ENCODE measurements around the gene CARD9.

Gene CARD9

GRCh38 chr9:136380381-136380780 is 6.9 kb upstream of the CARD9 start:
- DNase-seq, result no peak

- DNase-seq, result no peak
Measured at GRCh38 chr9:136379891-136380290, 6.4 kb upstream of the CARD9 start.

DNA sequence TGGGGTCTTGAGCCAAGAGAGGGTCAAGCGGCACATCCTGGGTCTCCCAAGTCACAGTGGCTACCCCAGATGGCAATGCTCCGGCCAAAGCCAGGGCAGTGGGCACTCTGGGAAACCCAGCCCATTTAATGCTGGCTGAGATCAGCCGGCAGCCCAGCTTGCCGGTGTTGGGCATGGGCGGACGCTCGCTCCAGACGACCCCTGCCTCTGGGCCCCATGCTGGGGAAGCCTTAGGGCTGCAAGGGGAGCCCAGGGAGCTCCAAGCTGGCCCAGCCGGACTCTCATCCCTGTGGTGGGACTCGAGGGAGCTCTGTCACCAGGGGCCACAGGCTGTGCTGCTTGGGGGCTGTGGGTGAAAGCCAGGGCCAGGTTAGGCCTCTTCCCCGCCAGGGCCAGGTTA is 5.9 kb upstream of the CARD9 start:
- DNase-seq, result no peak

DNA sequence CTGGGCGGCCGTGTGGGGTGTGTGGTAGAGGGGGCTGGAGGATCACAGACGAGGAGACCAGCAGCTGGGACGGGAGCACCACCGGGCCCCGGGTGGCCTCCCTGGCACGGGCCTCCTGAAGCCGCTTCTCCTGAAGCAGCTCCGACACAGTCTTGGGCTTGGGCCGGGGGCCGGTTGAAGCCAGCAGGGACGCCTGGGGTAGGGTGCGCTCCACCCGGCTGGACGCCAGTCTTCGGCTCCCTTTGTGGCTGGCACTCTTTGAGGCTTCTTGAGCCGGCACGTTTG is 5.5 kb upstream of the CARD9 start:
- no peak for DNase-seq

GRCh38 chr9:136378170-136379002 is 4.9 kb upstream of the CARD9 start:
- no peak for DNase-seq

GRCh38 chr9:136377341-136378169 is 4.1 kb upstream of the CARD9 start:
- no peak for DNase-seq

DNA sequence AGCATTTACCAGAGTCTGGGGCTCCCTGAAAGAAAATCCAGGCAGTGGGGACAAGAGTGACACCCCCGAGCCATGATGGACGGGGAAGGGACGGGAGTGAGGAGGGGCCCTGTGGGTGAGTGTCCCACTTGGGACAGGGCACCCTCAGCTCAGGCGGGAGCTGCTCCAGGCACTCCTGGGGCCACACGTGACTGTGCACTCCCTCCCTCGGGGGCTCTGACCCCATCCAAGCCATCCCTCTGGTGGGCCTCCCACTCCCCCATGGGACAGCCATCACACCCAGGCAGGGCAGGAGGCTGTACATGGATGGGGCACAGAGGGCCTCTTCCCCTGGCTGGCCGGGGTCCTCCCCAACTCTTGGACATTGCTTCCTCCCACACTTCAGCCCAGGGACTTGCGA is 3.0 kb upstream of the CARD9 start:
- DNase-seq, result no peak

DNA sequence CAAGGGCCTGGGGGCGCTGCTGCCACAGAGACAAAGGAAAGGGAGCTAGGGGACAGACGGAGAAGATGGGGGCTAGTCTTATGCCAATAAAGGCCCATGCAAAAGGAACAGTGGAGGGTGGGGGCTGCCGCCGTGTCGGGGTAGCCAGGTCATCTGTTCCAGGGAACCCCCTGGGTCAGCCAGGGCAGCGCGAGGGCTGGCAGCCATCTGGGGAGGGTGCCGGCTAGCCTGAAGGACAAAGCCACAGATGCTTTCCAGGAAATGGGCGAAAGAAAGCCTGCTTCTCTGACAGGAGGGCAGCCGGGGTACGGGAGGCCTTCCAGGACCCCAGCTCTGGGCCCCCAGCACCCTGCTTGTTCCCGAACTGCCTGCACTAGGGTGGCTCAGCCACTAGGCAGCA is 1.6 kb upstream of the CARD9 start:
- DNase-seq, result no peak

GRCh38 chr9:136374183-136374575 is 710 bp upstream of the CARD9 start:
- no peak for DNase-seq

DNA sequence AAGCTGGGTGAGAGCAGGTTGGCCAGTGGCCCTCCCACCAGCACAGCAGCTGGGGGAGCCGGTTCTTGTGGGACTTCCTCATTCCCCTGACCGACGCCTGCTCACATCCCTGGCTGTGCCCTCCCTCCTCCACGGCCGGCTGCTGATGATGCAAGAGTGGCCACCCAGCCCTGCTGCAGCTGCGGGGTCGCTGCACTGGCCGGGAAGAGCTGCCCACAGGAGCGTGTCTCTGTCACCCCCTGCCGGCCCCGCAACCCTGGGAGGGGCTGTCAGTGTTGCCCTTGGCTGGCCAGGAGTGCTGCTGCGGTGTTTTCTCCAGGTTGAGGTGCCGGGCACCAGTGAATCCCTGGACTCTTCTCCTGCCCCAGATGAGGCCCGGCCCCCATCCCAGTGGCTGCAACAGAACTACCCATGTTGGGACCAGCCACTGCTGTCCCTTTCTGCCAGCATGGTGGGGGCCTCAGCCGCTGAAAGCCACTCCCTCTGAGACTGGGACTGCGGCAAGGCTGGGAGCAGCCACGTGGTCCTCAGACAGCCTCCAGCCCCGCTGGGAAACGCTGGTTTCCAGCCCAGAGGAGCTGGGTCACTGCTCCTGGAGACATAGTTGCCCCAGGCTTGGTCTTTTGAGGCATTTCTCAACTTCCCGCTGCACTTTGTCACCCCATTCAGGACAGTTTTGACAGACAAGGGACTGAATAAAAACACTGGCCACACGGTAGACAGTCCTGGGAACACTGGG is 739 bp downstream of the CARD9 start:
- no peak for DNase-seq

GRCh38 chr9:136372006-136372405 is 1.5 kb downstream of the CARD9 start:
- no peak for DNase-seq

DNA sequence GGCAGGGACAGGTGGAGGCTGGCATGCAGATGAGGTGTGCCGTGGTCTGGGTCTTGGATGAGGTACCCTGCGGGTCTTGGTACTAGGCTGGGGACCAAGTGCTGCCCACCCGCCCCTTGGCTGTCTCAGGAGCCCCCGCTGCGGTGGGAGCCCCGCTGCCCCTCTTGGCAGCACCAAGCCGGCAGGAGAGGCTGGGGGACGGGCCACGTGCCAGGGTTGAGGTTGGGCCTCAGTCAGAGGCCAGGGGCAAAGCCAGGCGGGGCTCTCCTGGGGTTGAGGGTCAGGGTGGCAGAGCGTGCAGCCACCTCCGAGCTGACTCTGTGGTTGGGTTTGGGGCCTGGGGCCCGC is 2.0 kb downstream of the CARD9 start:
- no peak for DNase-seq

DNA sequence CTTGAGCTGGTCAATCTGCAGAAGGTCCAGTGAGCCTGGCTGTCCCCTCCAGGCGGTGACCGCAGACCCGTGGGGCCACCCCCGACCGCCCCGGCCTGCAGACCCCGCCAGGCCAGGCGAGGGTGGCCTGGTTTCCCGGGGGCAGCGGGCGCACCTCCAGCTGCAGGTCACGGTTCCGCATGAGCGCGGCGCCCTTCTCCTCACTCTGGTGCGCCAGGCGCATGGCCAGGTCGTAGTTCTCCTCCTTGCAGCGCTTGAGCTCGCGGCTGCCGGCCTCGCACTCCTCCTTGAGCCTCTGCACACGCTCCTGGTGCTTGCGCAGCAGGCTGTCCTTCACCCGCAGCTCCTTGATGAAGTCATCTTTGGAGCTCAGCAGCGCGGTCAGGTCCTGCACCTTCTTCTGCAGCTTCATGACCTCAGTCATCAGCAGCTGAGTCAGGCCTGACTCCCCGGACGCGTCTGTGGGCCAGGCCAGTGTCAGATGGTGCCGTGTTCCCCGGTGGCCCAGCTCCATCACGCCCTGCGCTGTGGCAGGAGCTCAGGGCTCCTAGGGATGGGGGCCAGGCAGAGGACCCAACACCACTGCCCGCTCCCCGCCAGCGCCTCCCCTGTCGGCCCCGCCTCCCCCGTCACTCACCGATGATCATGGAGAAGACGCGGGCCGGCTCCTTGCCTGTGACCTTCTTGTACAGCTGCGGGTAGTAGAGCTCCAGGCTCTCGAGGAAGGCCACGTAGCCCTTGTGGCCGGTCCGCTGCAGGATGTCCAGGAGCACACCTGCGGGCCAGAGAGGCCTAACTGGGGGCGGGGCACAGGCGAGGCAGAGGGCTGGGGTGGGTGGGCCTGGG is 2.6 kb downstream of the CARD9 start:
- no peak for DNase-seq

DNA sequence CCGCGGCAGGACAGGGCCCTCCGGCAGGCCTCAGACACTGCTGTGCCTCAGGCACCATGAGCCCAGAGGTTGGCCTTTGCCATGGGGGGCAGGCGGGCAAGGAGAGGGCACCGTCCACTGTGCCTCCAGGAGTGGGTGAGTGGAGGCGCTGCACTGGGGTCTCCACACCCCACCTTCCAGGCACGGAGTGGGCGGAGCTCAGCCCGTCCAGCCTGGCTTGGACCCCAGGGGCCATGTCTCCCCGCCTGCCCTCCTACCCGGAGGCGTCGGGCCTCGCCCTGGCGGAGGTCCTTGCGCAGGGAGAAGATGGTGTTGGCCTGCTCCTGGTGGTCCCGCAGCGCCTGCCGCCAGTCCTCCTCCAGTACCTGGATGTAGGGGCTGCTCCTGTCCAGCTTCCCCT is 3.4 kb downstream of the CARD9 start:
- DNase-seq, result no peak

- DNase-seq, result no peak
Measured at GRCh38 chr9:136368190-136368589, 5.3 kb downstream of the CARD9 start.

DNA sequence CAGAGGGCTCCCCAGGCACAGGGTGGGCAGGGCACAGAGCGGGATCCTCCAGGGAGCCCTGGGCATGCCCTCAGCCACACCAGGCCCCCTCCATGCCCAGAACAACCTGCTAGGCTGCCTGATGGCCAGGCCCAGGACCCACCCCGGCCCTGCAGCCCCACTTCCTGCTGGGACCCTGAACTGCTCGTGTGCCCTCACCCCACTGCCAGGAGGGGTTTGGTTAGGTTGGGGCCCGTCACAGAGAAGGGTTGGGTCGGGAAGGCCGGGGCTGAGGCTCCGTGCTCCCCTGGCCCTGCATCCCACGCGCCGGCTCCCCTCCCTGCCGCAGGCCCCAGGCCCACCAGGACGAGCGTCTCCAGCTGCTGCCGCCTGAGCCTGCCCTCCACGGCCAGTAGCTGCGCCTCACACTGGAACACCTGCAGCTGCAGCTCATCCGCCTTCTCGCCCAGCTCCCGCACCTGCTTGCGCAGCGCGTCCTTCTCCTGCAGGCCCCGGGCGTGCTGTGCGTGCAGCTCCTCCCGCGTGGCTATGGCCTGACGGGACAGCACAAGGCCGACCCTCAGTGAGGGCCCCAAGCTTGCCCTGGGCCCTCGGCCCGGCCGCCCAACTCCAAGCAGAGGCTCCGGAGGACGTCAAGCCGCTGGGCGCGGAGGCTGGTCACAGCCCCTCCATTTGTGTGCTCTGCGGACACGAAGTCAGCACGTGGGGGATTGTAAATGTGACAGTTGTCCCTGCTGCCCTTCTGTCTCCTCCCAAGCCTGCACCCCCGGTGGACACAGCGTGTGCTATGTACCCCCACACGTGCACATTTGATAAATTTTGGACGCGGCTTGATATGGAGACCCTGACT is 5.9 kb downstream of the CARD9 start:
- peak; percentile 20 for DNase-seq

GRCh38 chr9:136366826-136367225 is 6.6 kb downstream of the CARD9 start:
- DNase-seq, result peak; percentile 1

GRCh38 chr9:136365775-136366222 is 7.7 kb downstream of the CARD9 start:
- peak; percentile 9 for DNase-seq

DNA sequence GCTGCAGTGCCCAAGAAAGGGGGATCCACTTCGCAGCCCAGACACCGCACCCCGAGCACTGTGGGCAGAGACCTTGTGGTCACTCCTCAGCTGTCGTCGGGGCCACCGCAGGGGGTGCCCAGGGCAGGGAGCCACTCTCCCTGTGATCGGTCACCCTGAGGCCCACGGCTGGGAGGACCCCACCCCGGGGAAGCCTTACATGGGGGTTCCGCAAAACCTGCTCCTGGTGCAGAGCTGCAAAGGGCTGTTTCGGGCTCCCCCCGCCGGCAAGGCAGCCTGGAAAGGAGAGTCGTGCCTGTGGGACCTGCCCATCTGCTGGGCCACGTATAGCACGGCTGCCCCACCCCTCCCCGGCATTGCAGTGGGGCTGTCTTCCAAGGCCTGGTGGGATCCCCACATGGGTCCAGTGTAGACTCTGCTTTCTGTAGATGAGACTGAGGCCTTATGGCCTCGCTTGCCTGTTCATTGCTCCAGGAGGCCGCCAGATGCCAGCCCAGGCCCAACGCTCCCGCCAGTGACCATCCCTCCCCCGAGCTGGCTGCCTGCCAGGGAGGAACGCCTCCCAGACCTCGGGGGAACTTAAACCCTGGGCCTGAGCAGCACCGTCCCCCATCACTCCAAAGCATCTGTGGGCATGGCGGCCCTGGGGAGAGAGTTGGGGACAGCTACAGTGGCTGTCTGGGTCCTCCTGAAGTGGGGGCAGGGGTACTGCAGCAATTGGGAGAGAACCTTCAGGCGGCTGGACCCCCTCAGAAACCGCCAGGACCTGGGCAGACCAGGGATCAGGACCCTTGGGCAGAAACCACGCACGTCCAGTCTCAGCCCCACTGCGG is 8.3 kb downstream of the CARD9 start:
- no peak for DNase-seq

All from right kidney (tissue), 1 donor.